Nephron (organoid): ENCODE results near the gene MED25.

ENCODE experiments used
- H3K27ac Mint-ChIP-seq, 3 experiments: 2 replicates each; pipeline ENCODE4 v1.8.0; 2020; ENCODE audit warnings: mixed read lengths in 3 of 3, mild to moderate bottlenecking in 2 of 3, moderate library complexity in 1 of 3
- H3K27me3 Mint-ChIP-seq: 2 replicates; pipeline ENCODE4 v1.8.0; 2021; ENCODE audit warnings: low read depth, mild to moderate bottlenecking, moderate library complexity, mixed read lengths
- H3K36me3 Mint-ChIP-seq: 2 replicates; pipeline ENCODE4 v1.8.0; 2020; ENCODE audit warnings: low read depth, mixed read lengths
- H3K4me1 Mint-ChIP-seq: 2 replicates; pipeline ENCODE4 v1.8.0; 2020; ENCODE audit warnings: mixed read lengths
- H3K4me3 Mint-ChIP-seq, 3 experiments: 2 replicates each; pipeline ENCODE4 v1.8.0; 2020; ENCODE audit warnings: mild to moderate bottlenecking in 3 of 3, mixed read lengths in 3 of 3, moderate library complexity in 2 of 3
- H3K9me3 Mint-ChIP-seq: 2 replicates; pipeline ENCODE4 v1.8.0; 2020; ENCODE audit warnings: mixed read lengths
- TF ChIP-seq, protein P1 (sequence below), 3 experiments: fragments of 200-600 bp; sonication (generic); IDR thresholded peaks; one replicate each; pipeline ENCODE4 v1.5.0; 2021; ENCODE audit warnings: antibody characterized with exemption in 3 of 3; ENCODE audit not compliant: unreplicated experiment in 3 of 3

The MED25 gene

GRCh38 chr19:49802836-49803528 lies 15.1 kb upstream of the MED25 start:
- Mint-ChIP-seq H3K27ac (peak overlapping the region; percentile 39 to 89 (median 80)), H3K4me3 (peak overlapping the region; percentile 75 to 82 (median 82)), H3K36me3 (peaks cover 35% of the 10 kb centered on the region), H3K4me1 (peaks cover 21% of the 10 kb centered on the region), H3K27me3 (no peaks in the 10 kb centered on the region), H3K9me3 (no peaks in the 10 kb centered on the region)
- TF ChIP-seq, protein P1, sequence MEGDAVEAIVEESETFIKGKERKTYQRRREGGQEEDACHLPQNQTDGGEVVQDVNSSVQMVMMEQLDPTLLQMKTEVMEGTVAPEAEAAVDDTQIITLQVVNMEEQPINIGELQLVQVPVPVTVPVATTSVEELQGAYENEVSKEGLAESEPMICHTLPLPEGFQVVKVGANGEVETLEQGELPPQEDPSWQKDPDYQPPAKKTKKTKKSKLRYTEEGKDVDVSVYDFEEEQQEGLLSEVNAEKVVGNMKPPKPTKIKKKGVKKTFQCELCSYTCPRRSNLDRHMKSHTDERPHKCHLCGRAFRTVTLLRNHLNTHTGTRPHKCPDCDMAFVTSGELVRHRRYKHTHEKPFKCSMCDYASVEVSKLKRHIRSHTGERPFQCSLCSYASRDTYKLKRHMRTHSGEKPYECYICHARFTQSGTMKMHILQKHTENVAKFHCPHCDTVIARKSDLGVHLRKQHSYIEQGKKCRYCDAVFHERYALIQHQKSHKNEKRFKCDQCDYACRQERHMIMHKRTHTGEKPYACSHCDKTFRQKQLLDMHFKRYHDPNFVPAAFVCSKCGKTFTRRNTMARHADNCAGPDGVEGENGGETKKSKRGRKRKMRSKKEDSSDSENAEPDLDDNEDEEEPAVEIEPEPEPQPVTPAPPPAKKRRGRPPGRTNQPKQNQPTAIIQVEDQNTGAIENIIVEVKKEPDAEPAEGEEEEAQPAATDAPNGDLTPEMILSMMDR (IDR thresholded peaks at IDR 0.05; ENCODE audit: unreplicated experiment in 3 of 3): no peak

DNA sequence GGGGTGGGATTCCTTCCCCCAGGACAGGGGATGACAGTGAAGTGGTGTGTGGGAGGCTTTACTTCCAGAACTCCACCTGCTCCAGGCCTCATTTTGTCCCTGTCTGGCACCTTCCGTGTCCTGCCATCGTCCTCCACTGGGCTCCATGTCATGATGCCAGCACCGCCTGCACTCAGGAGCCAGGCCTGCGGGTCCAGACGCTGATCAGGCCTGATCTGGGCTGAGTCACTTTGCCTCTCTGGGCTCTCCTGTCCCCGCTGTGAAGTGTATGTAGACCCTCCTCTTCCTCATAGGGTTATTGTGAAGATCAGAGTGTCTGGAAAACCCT lies 14.6 kb upstream of the MED25 start:
- Mint-ChIP-seq H3K9me3 (no peaks in the 10 kb centered on the region), H3K27ac (peak overlapping the region; percentile 28 to 89 (median 39)), H3K4me3 (peak overlapping the region; percentile 36 to 39 (median 38)), H3K4me1 (peaks cover 22% of the 10 kb centered on the region), H3K27me3 (no peaks in the 10 kb centered on the region), H3K36me3 (peaks cover 31% of the 10 kb centered on the region)
- TF ChIP-seq, protein P1 (IDR thresholded peaks at IDR 0.05; ENCODE audit: unreplicated experiment in 3 of 3): no peak

DNA sequence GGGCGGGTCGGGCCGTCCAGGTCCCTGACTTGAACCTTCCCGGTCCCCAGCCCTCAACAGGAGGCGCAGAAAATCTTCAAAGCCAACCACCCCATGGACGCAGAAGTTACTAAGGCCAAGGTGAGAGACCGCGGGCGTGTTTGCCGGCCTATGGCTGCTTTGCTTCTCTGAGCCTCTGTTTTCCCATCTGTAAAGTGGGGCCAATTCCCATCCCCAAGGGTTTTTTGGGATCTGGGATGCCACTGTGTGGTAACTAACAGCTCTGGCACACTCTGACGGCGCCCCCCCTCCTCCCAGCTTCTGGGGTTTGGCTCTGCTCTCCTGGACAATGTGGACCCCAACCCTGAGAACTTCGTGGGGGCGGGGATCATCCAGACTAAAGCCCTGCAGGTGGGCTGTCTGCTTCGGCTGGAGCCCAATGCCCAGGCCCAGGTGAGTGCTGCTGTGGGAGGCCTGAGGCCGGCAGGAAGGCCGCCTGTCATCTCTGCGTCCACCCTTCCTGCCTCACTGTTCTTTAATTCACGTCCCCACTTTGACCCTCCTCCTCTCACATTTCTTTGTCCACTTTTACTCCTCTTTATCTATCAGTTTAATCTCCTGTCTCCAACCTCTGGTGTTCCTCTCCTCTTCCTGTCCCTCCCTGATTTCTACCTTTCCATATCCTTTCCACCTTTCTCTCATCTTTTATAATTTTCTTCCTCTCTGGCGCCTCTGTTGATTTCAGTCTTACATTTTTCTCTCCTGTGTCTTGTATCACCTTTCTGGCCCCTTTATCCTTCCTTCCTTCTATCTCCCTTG lies 12.1 kb upstream of the MED25 start:
- H3K9me3 Mint-ChIP-seq: no peaks in the 10 kb centered on the region

GRCh38 chr19:49806620-49806959 lies 11.5 kb upstream of the MED25 start:
- TF ChIP-seq, protein P1 (IDR thresholded peaks at IDR 0.05; ENCODE audit: unreplicated experiment in 3 of 3): no peak
- H3K36me3 Mint-ChIP-seq: peaks cover 19% of the 10 kb centered on the region
- H3K4me3 Mint-ChIP-seq: no peak overlapping the region
- peak overlapping the region; percentile 36 to 75 (median 38) for H3K27ac Mint-ChIP-seq
- H3K9me3 Mint-ChIP-seq: no peaks in the 10 kb centered on the region
- H3K27me3 Mint-ChIP-seq: no peaks in the 10 kb centered on the region
- H3K4me1 Mint-ChIP-seq: peaks cover 34% of the 10 kb centered on the region

More for the DNA sequence above, 12.1 kb upstream of the MED25 start:
- Mint-ChIP-seq H3K4me3 (peak overlapping the region in 1 of 3 experiments; percentile 22), H3K36me3 (peaks cover 19% of the 10 kb centered on the region), H3K4me1 (peaks cover 34% of the 10 kb centered on the region), H3K27me3 (no peaks in the 10 kb centered on the region), H3K27ac (peak overlapping the region; percentile 36 to 75 (median 38))
- TF ChIP-seq, protein P1 (IDR thresholded peaks at IDR 0.05; ENCODE audit: unreplicated experiment in 3 of 3): no peak

GRCh38 chr19:49807058-49807903 lies 10.8 kb upstream of the MED25 start:
- no peaks in the 10 kb centered on the region for H3K9me3 Mint-ChIP-seq
- peak overlapping the region in 1 of 3 experiments; percentile 64 for H3K4me3 Mint-ChIP-seq
- peaks cover 31% of the 10 kb centered on the region for H3K4me1 Mint-ChIP-seq
- H3K27ac Mint-ChIP-seq: no peak overlapping the region
- no peaks in the 10 kb centered on the region for H3K27me3 Mint-ChIP-seq
- H3K36me3 Mint-ChIP-seq: peaks cover 16% of the 10 kb centered on the region
- TF ChIP-seq, protein P1 (IDR thresholded peaks at IDR 0.05; ENCODE audit: unreplicated experiment in 3 of 3): no peak
